ENCODE measurements around the gene PRODH2.

The PRODH2 gene

GRCh38 chr19:35755550-35756376, 56.9 kb downstream of the PRODH2 start:
- DNase-seq = peak; percentile 70

GRCh38 chr19:35755131-35755549, 57.5 kb downstream of the PRODH2 start:
- no peak for DNase-seq

- DNase-seq = no peak
Measured at GRCh38 chr19:35754370-35755130, 58.1 kb downstream of the PRODH2 start.

- no peak for DNase-seq
Measured at GRCh38 chr19:35753634-35754369, 58.8 kb downstream of the PRODH2 start.

- DNase-seq = no peak
Measured at GRCh38 chr19:35752746-35753350, 59.8 kb downstream of the PRODH2 start.

GRCh38 chr19:35751839-35752745, 60.6 kb downstream of the PRODH2 start:
- no peak for DNase-seq

GRCh38 chr19:35750167-35750566, 62.5 kb downstream of the PRODH2 start:
- DNase-seq = no peak
